LNCAP (cell line): ENCODE results near the gene RGL3.

ENCODE experiments used
- TF ChIP-seq, protein P1 (sequence below): fragments of 450-650 bp; IDR thresholded peaks from 2 replicates; pipeline ENCODE4 v1.5.1; 2017; ENCODE audit warnings: mild to moderate bottlenecking

RGL3 gene

DNA sequence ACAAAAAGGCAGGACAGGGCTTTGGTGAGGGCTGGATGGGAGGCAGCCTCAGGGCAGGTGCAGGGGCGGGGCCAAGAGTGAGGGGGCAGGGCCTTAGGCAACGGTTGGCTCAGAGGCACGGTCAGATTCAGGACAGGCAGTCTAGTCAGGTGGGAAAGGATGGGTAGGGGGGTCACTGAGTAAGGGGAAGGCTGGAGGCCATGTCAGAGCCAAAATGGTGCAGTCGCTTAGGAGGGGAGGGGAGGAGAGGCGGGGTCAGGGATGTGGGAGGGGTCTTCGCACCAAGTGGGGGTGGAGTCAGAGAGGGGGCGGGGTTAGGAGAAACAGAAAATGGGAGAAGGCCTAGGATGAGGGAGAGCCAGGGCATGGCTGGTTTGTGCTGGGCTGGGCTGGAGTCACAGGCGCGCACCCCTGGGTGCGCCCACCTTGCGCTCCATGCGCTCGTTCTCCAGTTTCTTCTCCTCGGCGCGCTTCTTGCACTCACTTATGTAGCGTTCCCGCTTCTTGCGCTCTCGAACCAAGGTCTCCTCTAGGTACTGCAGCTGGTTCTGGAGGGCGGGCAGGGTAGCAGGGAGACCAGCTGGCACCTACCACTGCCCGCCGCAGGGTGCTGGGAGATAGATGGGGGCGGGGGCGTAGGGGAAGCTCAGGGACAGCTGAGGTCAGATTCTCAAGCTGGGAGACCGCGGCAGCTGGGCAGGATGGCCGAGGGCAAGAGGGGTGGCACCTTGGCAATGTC, 6.8 kb upstream of the RGL3 start:
- TF ChIP-seq, protein P1, sequence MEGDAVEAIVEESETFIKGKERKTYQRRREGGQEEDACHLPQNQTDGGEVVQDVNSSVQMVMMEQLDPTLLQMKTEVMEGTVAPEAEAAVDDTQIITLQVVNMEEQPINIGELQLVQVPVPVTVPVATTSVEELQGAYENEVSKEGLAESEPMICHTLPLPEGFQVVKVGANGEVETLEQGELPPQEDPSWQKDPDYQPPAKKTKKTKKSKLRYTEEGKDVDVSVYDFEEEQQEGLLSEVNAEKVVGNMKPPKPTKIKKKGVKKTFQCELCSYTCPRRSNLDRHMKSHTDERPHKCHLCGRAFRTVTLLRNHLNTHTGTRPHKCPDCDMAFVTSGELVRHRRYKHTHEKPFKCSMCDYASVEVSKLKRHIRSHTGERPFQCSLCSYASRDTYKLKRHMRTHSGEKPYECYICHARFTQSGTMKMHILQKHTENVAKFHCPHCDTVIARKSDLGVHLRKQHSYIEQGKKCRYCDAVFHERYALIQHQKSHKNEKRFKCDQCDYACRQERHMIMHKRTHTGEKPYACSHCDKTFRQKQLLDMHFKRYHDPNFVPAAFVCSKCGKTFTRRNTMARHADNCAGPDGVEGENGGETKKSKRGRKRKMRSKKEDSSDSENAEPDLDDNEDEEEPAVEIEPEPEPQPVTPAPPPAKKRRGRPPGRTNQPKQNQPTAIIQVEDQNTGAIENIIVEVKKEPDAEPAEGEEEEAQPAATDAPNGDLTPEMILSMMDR, result no peak

DNA sequence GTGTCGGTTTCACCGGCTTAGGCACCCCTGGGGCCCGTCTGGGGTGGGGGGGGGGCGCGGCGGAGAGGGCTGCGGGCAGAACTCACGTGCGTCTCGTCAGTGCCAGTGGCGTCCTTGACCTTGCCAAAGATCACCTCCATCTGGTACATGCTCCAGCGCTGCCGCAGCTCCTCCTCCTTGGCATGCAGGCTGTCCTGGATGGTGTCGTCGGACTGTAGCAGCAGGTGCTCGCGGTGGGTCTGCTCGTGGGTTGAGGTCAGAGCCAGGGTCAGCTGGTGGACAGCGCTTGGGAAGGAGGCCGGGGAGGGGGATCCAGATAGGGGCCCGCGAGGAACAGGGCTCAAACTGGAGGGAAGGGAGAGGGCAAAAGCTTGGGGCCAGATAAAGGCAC, 4.7 kb upstream of the RGL3 start:
- TF ChIP-seq, protein P1, result no peak

DNA sequence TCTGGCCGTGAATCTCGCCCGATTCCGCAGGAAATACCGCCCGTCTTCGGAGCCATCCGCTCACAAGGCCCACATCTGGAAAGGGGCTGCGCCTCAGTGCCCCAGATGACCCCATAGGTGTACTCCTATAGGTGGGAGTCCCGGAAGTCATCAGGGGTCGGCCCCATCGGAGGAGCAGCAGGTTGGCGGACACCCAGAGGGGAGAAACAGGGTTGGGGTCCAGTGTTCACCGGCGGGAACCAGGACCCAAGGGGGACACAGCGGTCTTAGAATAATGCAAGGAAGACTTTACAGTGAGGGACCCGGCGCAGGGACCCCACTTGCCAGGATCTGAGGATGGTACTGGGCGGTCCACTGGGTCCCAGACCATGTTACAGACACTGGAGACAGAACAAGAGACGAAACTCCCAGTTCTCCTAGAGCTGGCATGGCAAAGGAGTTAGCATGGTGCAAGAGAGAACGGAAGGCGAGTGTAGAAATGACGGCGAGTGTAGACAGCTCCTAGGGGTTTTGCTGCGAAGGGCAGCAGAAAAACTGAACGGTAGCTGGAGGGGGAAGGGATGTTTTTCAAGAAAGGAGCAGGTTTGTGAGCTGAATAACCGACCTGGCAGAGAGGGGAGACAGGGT, 4.2 kb upstream of the RGL3 start:
- TF ChIP-seq, protein P1, result no peak

DNA sequence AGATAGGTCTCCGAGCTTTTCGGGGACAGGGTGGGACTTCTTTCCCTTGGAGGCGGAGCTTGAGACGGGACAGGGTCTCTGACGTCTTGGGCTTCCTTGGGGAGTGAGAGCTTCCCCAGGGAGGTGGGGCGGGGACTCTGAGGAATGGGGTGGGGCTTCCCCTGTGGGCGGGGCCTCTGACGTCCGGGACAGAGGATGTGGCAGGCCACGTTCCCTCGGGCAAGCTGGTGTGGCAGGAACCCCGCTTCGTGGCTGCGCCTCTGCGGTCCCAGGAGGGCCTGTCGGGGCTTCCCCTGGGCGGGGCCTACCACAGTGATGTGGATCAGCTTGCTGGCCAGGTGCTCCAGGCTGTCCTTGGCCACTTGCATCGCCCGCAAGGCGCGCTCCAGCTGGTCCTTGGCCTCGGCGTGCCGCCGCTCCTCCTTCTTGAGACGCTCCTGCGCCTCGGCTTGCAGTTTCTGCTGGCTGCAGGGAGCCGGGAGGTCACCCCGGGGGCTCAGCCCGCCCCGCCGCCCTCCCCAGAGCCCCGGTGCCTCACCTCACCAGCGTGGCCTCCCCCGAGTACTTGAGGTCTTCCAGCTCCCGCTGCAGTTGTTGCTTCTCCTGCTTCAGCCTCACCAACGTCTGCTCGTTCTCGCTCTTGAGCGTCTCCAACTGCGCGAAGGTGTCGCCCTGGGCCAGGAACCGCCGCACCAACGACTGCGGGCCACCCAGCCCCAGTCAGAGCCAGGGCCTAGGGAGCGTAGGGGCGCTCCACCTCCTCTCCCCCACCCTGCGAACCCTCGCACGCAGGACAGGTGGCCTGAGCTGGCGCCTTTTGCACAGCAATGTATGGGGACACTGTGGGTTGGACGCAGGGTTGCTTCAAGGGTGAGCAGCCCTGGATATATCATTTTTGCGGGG, 3.3 kb upstream of the RGL3 start:
- TF ChIP-seq, protein P1, result no peak

DNA sequence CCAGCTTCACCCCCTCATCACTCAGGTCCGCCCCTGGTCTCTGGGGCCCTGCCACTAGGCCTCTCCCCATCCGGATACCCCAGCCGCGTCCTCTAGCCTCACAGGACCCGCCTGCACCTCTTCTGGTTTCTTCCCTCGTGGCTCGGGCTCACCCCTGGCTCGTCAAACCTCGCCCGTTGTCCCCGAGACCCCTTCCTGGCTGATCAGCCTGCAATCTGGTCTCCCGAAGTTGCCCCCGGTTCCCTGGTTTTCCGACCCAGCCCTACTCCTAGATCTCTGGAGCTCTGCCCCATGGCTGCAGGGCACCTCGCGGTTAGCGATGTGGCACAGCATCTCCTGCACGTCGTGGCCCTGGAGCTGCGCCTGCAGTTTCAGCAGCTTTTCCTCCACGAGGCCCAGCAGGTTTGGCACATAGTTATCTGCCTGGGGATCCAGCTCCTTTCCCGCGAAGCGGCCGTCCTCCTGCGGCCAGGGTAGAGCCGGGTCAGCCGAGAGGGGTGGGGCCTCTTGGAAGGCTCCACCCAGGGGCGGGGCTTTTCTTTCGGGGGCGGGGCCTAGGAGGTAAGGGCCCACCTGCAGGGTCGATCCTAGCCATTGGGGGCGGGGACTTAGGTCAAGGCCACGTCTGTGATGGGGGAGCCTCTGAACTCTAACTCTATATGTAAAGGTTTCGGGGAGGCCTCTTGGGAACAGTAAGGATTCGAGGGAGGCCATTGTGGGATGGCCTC, 2.4 kb upstream of the RGL3 start:
- TF ChIP-seq, protein P1, result no peak

DNA sequence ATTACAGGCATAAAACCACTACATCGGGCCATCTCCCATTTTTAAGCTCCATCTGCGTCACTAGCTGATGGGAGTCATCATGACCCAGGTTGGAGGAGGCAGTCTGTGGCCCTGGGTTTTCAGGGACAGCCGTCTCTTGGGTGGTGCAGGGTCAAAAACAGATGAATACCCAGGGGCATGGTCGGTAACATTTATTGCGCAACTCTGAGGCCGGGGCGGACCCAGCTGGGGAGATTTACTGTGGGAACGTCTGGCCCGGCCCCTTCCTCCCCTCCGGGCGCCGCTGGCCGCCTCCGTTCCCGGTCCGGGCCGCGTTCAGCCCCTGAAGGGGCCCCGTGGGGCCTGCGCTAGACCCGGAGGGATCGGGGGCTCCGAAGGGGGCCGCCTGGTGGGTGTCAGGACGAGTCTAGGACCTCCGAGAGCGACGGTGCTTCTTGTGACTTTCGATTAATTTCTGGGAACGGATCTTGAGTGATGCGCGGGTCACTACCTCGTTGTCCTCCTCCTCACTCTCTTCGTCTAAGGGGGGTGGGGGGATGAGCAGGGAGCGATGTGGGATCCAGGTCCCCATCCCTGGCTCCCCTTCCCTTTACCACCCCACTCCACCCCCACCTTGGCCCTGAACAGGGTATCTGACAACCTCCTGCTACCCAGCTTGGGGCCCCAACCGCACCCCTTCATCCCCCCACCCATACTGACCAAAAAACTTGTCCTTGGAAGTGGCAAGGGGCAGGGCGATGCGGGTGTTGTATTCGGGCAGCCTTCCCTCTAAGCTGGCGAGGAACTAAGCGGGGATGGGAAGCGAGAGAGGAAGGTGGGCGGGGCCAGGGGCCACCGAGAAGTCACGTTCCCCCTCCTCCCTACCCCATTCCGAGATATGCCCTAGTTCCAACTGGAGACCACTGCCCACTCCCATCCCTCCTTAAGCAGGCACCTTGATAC, 1.6 kb upstream of the RGL3 start:
- TF ChIP-seq, protein P1, result no peak
